Fibroblast of the conjunctiva (primary cell): ENCODE measurements around the gene RNASET2.
"Not testable (repeated sequence)": the region's sequence is repeated elsewhere in the genome, so short reads cannot be mapped to it uniquely, and the experiment has no call there.

Experiments used
- DNase-seq: peaks from one replicate; pipeline ENCODE4 v3.0.0-alpha.2; 2010; ENCODE audit warnings: low read depth

RNASET2 gene

GRCh38 chr6:166902211-166902755, 54.1 kb downstream of the RNASET2 start:
- DNase-seq: no peak

DNA sequence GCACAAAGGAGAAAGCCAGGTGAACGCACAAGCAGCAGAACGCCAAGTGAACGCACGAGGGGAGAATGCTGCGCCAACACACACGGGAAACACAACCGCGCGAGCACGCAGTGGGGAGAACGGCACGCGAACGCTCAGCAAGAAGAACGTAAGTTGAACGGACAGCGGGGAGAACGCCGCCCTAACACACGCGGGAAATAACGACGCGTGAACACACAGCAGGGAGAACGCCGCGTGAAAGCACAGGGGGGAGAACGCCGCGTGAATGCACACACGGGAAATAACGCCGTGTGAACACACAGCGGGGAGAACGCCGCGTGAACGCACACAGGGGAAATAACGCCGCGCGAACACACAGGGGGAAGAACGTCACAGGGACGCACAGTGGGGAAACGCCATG, 54.7 kb downstream of the RNASET2 start:
- DNase-seq: no peak

DNA sequence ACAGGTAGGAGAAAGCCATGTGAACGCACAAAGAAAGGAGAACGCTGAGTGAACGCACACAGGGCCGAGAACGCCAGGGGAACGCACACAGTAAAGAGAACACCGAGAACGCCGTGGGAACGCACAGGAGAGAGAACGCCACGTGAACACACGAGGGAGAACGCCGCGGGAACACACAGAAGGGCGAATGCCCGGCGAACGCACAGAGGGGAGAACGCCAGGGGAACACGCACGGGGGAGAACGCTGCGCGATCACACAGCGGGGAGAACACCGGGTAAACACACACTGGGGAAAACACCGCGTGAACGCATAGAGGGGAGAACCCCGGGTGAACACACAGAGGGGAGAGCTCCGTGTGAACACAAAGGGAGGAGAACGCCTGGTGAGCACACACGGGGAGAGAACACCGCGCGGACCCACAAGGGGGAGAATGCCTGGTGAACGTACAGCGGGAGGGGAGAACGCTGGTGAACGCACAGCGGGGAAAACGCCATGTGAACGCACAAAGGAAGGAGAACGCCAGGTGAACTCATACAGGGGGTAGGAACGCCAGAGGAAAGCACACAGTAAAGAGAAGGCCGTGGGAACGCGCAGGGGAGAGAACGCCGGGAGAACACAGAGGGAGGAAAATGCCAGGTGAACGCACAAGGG, 55.3 kb downstream of the RNASET2 start:
- DNase-seq: no peak

DNA sequence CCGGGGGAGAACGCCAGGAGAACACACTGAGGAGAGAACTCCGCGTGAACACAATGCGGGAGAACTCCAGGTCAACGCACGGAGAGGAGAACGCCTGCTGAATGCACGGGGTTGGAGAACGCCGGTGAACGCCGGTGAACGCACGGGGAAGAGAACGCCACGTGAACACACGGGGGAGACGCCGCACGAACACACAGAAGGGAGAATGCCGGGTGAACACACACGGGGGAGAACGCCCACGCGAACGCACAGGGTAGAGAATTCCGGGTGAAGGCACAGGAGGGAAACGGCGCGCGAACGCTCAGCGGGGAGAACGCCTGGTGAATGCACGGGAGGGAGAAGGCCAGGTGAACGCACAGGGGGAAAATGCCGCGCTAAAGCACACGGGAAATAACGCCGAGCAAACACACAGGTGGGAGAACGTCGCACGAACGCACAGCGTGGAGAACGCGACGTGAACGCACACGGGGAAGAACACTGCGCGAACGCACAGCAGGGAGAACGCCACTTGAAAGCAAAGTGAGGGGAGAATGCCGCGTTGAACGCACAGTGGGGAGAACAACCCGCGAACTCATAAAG, 56.1 kb downstream of the RNASET2 start:
- no peak for DNase-seq

GRCh38 chr6:166898910-166899309, 57.4 kb downstream of the RNASET2 start:
- no peak for DNase-seq

DNA sequence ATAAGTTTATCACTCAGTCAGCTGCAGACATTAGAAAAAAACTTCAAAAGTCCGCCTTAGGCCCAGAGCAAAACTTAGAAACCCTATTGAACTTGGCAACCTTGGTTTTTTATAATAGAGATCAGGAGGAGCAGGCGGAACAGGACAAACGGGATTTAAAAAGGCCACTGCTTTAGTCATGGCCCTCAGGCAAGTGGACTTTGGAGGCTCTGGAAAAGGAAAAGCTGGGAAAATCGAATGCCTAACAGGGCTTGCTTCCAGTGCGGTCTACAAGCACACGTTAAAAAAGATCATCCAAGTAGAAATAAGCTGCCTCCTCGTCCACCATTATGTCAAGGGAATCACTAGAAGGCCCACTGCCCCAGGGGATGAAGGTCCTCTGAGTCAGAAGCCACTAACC, 61.7 kb downstream of the RNASET2 start:
- not testable (repeated sequence) for DNase-seq

DNA sequence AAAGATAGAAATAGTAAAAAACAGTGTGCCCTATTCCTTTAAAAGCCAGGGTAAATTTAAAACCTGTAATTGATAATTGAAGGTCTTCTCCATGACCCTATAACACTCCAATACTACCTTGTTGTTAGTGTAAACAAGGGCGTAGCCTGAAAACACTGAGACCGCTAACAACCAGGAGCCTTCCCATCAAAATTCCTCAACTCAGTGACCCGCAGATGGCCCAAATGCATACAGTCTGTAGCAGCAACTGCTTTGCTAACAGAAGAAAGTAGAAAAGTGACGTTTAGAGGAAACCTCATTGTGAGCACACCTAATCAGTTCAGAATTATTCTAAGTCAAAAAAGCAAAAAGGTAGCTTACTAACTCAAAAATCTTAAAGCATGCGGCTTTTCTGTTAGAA, 63.9 kb downstream of the RNASET2 start:
- DNase-seq: not testable (repeated sequence)

- not testable (repeated sequence) for DNase-seq
These were observed 69.6 kb downstream of the RNASET2 start for GRCh38 chr6:166886773-166887172.

- DNase-seq: not testable (repeated sequence)
These were observed 71.4 kb downstream of the RNASET2 start for GRCh38 chr6:166884958-166885357.

DNA sequence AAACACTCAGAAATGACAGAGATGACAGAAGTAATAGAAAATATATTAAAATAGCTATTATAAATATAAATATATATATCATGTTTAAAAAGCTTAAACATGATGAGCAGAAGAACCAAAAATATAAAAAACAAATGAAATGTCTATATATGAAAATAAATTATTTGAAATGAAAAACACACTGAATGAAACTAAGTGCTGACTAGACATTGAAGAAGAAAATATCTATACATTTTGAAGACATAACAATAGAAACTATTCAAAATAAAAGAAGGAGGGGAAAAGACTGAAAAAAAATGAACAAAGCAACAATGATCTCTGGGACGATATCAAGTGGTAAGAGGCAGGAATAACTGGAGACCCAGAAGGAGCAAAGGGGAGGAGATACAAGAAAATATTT, 76.8 kb downstream of the RNASET2 start:
- DNase-seq: no peak
